ENCODE data around the gene NRXN3. TPM values are rescaled to one million over a fixed set of nuclear protein-coding genes. Genes with fewer than 3 reads are reported as not detected.

NRXN3 gene
- total RNA-seq, 1 donor: 2.5 TPM

GRCh38 chr14:78673845-78674244 is 503.7 kb downstream of the NRXN3 start:
- H4K20me1 ChIP-seq (ENCODE audit: insufficient read depth, low read length): no peaks in the 10 kb centered on the region
- H3K4me1 ChIP-seq (ENCODE audit: insufficient read depth, low read length): no peaks in the 10 kb centered on the region
- H3K36me3 ChIP-seq (ENCODE audit: insufficient read depth, low read length): no peaks in the 10 kb centered on the region
- H3K27ac ChIP-seq (ENCODE audit: low read depth, low read length): no peak overlapping the region
- peak; percentile 5 for TF ChIP-seq CTCF (IDR thresholded peaks at IDR 0.05; ENCODE audit: extremely low read depth, low read depth, low read length)
- H3K27me3 ChIP-seq (ENCODE audit: insufficient read depth, low read length): no peaks in the 10 kb centered on the region
- H2AFZ ChIP-seq (ENCODE audit: low read length): no peak overlapping the region
- no peak overlapping the region for H3K4me3 ChIP-seq (ENCODE audit: insufficient read depth, low read length)
- no peak overlapping the region for H3K4me2 ChIP-seq (ENCODE audit: insufficient read depth, low read length)
- DNase-seq (ENCODE audit: insufficient read length, low spot score, missing footprints): no peak
- H3K79me2 ChIP-seq (ENCODE audit: insufficient read depth, low read length): no peaks in the 10 kb centered on the region
- no peaks in the 10 kb centered on the region for H3K9me3 ChIP-seq (ENCODE audit: low read depth, low read length)

- Histone ChIP-seq H3K4me2 (ENCODE audit: insufficient read depth, low read length) (no peak overlapping the region), H3K27me3 (ENCODE audit: insufficient read depth, low read length) (no peaks in the 10 kb centered on the region), H2AFZ (ENCODE audit: low read length) (no peak overlapping the region), H3K36me3 (ENCODE audit: insufficient read depth, low read length) (no peaks in the 10 kb centered on the region), H4K20me1 (ENCODE audit: insufficient read depth, low read length) (no peaks in the 10 kb centered on the region), H3K79me2 (ENCODE audit: insufficient read depth, low read length) (no peaks in the 10 kb centered on the region), H3K4me3 (ENCODE audit: insufficient read depth, low read length) (no peak overlapping the region), H3K4me1 (ENCODE audit: insufficient read depth, low read length) (no peaks in the 10 kb centered on the region), H3K9me3 (ENCODE audit: low read depth, low read length) (no peaks in the 10 kb centered on the region), H3K27ac (ENCODE audit: low read depth, low read length) (no peak overlapping the region)
- TF ChIP-seq CTCF (IDR thresholded peaks at IDR 0.05; ENCODE audit: extremely low read depth, low read depth, low read length): no peak
- no peak for DNase-seq (ENCODE audit: insufficient read length, low spot score, missing footprints)
Observed at GRCh38 chr14:78674820-78675219, 504.6 kb downstream of the NRXN3 start.

GRCh38 chr14:78683206-78683605 is 513.0 kb downstream of the NRXN3 start:
- Histone ChIP-seq H3K27me3 (ENCODE audit: insufficient read depth, low read length) (no peaks in the 10 kb centered on the region), H3K36me3 (ENCODE audit: insufficient read depth, low read length) (no peaks in the 10 kb centered on the region), H3K9me3 (ENCODE audit: low read depth, low read length) (no peaks in the 10 kb centered on the region), H3K4me1 (ENCODE audit: insufficient read depth, low read length) (no peaks in the 10 kb centered on the region), H3K27ac (ENCODE audit: low read depth, low read length) (no peak overlapping the region), H4K20me1 (ENCODE audit: insufficient read depth, low read length) (no peaks in the 10 kb centered on the region), H3K79me2 (ENCODE audit: insufficient read depth, low read length) (no peaks in the 10 kb centered on the region), H3K4me2 (ENCODE audit: insufficient read depth, low read length) (no peak overlapping the region), H2AFZ (ENCODE audit: low read length) (no peak overlapping the region), H3K4me3 (ENCODE audit: insufficient read depth, low read length) (no peak overlapping the region)
- no peak for TF ChIP-seq CTCF (IDR thresholded peaks at IDR 0.05; ENCODE audit: extremely low read depth, low read depth, low read length)
- no peak for DNase-seq (ENCODE audit: insufficient read length, low spot score, missing footprints)

- no peak overlapping the region for H3K4me2 ChIP-seq (ENCODE audit: insufficient read depth, low read length)
- H2AFZ ChIP-seq (ENCODE audit: low read length): no peak overlapping the region
- no peaks in the 10 kb centered on the region for H3K36me3 ChIP-seq (ENCODE audit: insufficient read depth, low read length)
- no peaks in the 10 kb centered on the region for H3K27me3 ChIP-seq (ENCODE audit: insufficient read depth, low read length)
- no peak overlapping the region for H3K27ac ChIP-seq (ENCODE audit: low read depth, low read length)
- H4K20me1 ChIP-seq (ENCODE audit: insufficient read depth, low read length): no peaks in the 10 kb centered on the region
- no peaks in the 10 kb centered on the region for H3K9me3 ChIP-seq (ENCODE audit: low read depth, low read length)
- no peak for DNase-seq (ENCODE audit: insufficient read length, low spot score, missing footprints)
- H3K4me3 ChIP-seq (ENCODE audit: insufficient read depth, low read length): no peak overlapping the region
- no peaks in the 10 kb centered on the region for H3K4me1 ChIP-seq (ENCODE audit: insufficient read depth, low read length)
- no peak for TF ChIP-seq CTCF (IDR thresholded peaks at IDR 0.05; ENCODE audit: extremely low read depth, low read depth, low read length)
- no peaks in the 10 kb centered on the region for H3K79me2 ChIP-seq (ENCODE audit: insufficient read depth, low read length)
Observed at GRCh38 chr14:78683981-78684380, 513.8 kb downstream of the NRXN3 start.

All from osteoblast (primary cell).